ENCODE measurements around the gene PRSS36.
A peak's percentile ranks its signal among the peaks of the same experiment; 100 is the strongest.
"Not testable (repeated sequence)": the region's sequence is repeated elsewhere in the genome, so short reads cannot be mapped to it uniquely, and the experiment has no call there.

Gene PRSS36

GRCh38 chr16:31120129-31120528, 29.7 kb downstream of the PRSS36 start:
- no peak for DNase-seq (ENCODE audit: low spot score)

- no peak for DNase-seq (ENCODE audit: low spot score)
Measured at GRCh38 chr16:31118223-31119155, 31.4 kb downstream of the PRSS36 start.

GRCh38 chr16:31117384-31118222, 32.3 kb downstream of the PRSS36 start, which contains the start of gene KAT8:
KAT8 (plus strand) TSS chr16:31117664; CDS start chr16:31117682, 18 bp downstream.
- peak; percentile 97 for DNase-seq (ENCODE audit: low spot score)

GRCh38 chr16:31114468-31114867, 35.4 kb downstream of the PRSS36 start:
- DNase-seq (ENCODE audit: low spot score): no peak

- no peak for DNase-seq (ENCODE audit: low spot score)
Measured at GRCh38 chr16:31113121-31114120, 36.4 kb downstream of the PRSS36 start.

GRCh38 chr16:31112711-31113110, 37.2 kb downstream of the PRSS36 start:
- DNase-seq (ENCODE audit: low spot score): no peak

- DNase-seq (ENCODE audit: low spot score): no peak
Measured at GRCh38 chr16:31111881-31112466, 37.9 kb downstream of the PRSS36 start.

- no peak for DNase-seq (ENCODE audit: low spot score)
Measured at GRCh38 chr16:31110106-31111034, 39.5 kb downstream of the PRSS36 start.

GRCh38 chr16:31109622-31110021, 40.2 kb downstream of the PRSS36 start:
- DNase-seq (ENCODE audit: low spot score): no peak

GRCh38 chr16:31108794-31109558, 40.9 kb downstream of the PRSS36 start:
- no peak for DNase-seq (ENCODE audit: low spot score)

GRCh38 chr16:31108035-31108793, 41.7 kb downstream of the PRSS36 start, which contains the start of gene BCKDK:
BCKDK (plus strand) TSS chr16:31108386; CDS start chr16:31109224, 838 bp downstream.
- DNase-seq (ENCODE audit: low spot score): peak; percentile 70

GRCh38 chr16:31107465-31107867, 42.4 kb downstream of the PRSS36 start:
- DNase-seq (ENCODE audit: low spot score): no peak

GRCh38 chr16:31106509-31107464, 43.1 kb downstream of the PRSS36 start:
- DNase-seq (ENCODE audit: low spot score): no peak

- peak; percentile 74 for DNase-seq (ENCODE audit: low spot score)
Measured at GRCh38 chr16:31105677-31106213, 44.1 kb downstream of the PRSS36 start.

GRCh38 chr16:31100876-31101641, 48.8 kb downstream of the PRSS36 start:
- DNase-seq (ENCODE audit: low spot score): not testable (repeated sequence)

All from LoVo (cell line).